ENCODE results near the gene DSTN.

Gene DSTN

DNA sequence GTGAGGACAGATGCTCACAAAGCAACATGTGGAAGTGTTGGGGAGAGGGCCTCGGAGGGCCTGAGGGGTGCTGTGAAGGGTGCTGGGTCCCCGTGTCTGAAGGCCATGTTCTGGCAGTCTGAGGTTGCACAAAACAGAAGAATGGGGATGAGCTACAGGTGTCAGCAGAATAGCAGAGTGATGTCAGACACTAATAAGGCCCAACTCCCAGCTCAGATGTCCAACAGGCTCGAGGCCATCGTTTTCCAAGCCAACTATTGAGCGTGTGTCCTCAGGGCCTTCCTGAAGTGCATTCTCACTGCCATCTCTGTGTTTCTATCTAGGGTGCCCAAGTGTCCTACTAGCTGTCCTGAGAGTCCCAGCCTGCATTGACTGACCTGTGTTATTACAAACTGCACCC lies 46.5 kb upstream of the DSTN start:
- Histone ChIP-seq H3K79me2 (ENCODE audit: insufficient read depth, low read length) (no peaks in the 10 kb centered on the region), H3K27me3 (ENCODE audit: insufficient read depth, low read length, poor library complexity, severe bottlenecking) (no peaks in the 10 kb centered on the region), H4K20me1 (ENCODE audit: insufficient read depth, low read length, poor library complexity, severe bottlenecking) (no peaks in the 10 kb centered on the region), H3K4me2 (ENCODE audit: low read depth, low read length, poor library complexity, severe bottlenecking) (no peak overlapping the region), H3F3A (ENCODE audit: low read depth) (no peaks in the 10 kb centered on the region), H3K9ac (ENCODE audit: low read depth, low read length, poor library complexity, severe bottlenecking) (no peak overlapping the region), H3K36me3 (ENCODE audit: insufficient read depth, low read length) (no peaks in the 10 kb centered on the region), H3K9me2 (replicated peaks; ENCODE audit: low read depth, low read length) (no peaks in the 10 kb centered on the region), H3K4me3 (ENCODE audit: low read length, poor library complexity, severe bottlenecking) (no peak overlapping the region), H3K9me3 (ENCODE audit: insufficient read depth, low read depth, low read length) (no peaks in the 10 kb centered on the region), H2AFZ (ENCODE audit: low read length) (no peak overlapping the region), H3K4me1 (ENCODE audit: insufficient read depth, low read length, poor library complexity, severe bottlenecking) (peaks cover 5% of the 10 kb centered on the region)
- TF ChIP-seq EZH2phosphoT487 (IDR thresholded peaks at IDR 0.05; ENCODE audit: borderline replicate concordance), result no peak

GRCh38 chr20:17524560-17524959 lies 45.3 kb upstream of the DSTN start:
- Histone ChIP-seq H2AFZ (ENCODE audit: low read length) (no peak overlapping the region), H3K9me3 (ENCODE audit: insufficient read depth, low read depth, low read length) (no peaks in the 10 kb centered on the region), H3F3A (ENCODE audit: low read depth) (no peaks in the 10 kb centered on the region), H3K36me3 (ENCODE audit: insufficient read depth, low read length) (no peaks in the 10 kb centered on the region), H3K4me1 (ENCODE audit: insufficient read depth, low read length, poor library complexity, severe bottlenecking) (peaks cover 5% of the 10 kb centered on the region), H4K20me1 (ENCODE audit: insufficient read depth, low read length, poor library complexity, severe bottlenecking) (no peaks in the 10 kb centered on the region), H3K27me3 (ENCODE audit: insufficient read depth, low read length, poor library complexity, severe bottlenecking) (no peaks in the 10 kb centered on the region), H3K4me3 (ENCODE audit: low read length, poor library complexity, severe bottlenecking) (no peak overlapping the region), H3K4me2 (ENCODE audit: low read depth, low read length, poor library complexity, severe bottlenecking) (no peak overlapping the region), H3K79me2 (ENCODE audit: insufficient read depth, low read length) (no peaks in the 10 kb centered on the region), H3K9me2 (replicated peaks; ENCODE audit: low read depth, low read length) (no peaks in the 10 kb centered on the region), H3K9ac (ENCODE audit: low read depth, low read length, poor library complexity, severe bottlenecking) (no peak overlapping the region)
- no peak for TF ChIP-seq EZH2phosphoT487 (IDR thresholded peaks at IDR 0.05; ENCODE audit: borderline replicate concordance)
- TF ChIP-seq, protein P1, sequence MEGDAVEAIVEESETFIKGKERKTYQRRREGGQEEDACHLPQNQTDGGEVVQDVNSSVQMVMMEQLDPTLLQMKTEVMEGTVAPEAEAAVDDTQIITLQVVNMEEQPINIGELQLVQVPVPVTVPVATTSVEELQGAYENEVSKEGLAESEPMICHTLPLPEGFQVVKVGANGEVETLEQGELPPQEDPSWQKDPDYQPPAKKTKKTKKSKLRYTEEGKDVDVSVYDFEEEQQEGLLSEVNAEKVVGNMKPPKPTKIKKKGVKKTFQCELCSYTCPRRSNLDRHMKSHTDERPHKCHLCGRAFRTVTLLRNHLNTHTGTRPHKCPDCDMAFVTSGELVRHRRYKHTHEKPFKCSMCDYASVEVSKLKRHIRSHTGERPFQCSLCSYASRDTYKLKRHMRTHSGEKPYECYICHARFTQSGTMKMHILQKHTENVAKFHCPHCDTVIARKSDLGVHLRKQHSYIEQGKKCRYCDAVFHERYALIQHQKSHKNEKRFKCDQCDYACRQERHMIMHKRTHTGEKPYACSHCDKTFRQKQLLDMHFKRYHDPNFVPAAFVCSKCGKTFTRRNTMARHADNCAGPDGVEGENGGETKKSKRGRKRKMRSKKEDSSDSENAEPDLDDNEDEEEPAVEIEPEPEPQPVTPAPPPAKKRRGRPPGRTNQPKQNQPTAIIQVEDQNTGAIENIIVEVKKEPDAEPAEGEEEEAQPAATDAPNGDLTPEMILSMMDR (conservative IDR thresholded peaks at IDR 0.05; ENCODE audit: low read length), result no peak

GRCh38 chr20:17525132-17525531 lies 44.7 kb upstream of the DSTN start:
- H3K4me2 ChIP-seq (ENCODE audit: low read depth, low read length, poor library complexity, severe bottlenecking), result no peak overlapping the region
- no peak overlapping the region for H2AFZ ChIP-seq (ENCODE audit: low read length)
- TF ChIP-seq, protein P1 (conservative IDR thresholded peaks at IDR 0.05; ENCODE audit: low read length), result no peak
- no peak for TF ChIP-seq EZH2phosphoT487 (IDR thresholded peaks at IDR 0.05; ENCODE audit: borderline replicate concordance)
- H3K27me3 ChIP-seq (ENCODE audit: insufficient read depth, low read length, poor library complexity, severe bottlenecking), result no peaks in the 10 kb centered on the region
- no peaks in the 10 kb centered on the region for H3F3A ChIP-seq (ENCODE audit: low read depth)
- H3K36me3 ChIP-seq (ENCODE audit: insufficient read depth, low read length), result no peaks in the 10 kb centered on the region
- no peak overlapping the region for H3K4me3 ChIP-seq (ENCODE audit: low read length, poor library complexity, severe bottlenecking)
- H4K20me1 ChIP-seq (ENCODE audit: insufficient read depth, low read length, poor library complexity, severe bottlenecking), result no peaks in the 10 kb centered on the region
- no peaks in the 10 kb centered on the region for H3K9me2 ChIP-seq (replicated peaks; ENCODE audit: low read depth, low read length)
- no peaks in the 10 kb centered on the region for H3K79me2 ChIP-seq (ENCODE audit: insufficient read depth, low read length)
- no peaks in the 10 kb centered on the region for H3K9me3 ChIP-seq (ENCODE audit: insufficient read depth, low read depth, low read length)
- peaks cover 5% of the 10 kb centered on the region for H3K4me1 ChIP-seq (ENCODE audit: insufficient read depth, low read length, poor library complexity, severe bottlenecking)
- H3K9ac ChIP-seq (ENCODE audit: low read depth, low read length, poor library complexity, severe bottlenecking), result no peak overlapping the region

DNA sequence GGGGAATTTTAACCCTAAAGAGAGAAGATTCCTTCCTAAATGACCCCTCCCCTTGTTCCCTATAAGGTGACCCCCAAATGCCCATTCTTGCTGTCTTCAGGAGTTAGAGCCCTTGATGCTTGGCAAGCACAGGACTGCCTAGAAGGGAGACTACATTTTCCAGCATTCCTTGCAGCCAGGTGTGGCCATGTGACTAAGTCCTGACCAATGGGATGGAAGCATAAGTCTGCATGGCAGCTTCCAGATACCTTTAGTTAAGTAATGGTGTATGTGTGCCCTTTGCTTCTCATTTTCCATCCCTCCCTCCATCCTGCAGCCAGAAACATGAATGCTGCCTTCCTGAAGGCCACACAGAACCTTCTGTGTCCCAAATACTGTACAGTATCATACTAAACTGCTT lies 44.2 kb upstream of the DSTN start:
- no peaks in the 10 kb centered on the region for H3K79me2 ChIP-seq (ENCODE audit: insufficient read depth, low read length)
- H3F3A ChIP-seq (ENCODE audit: low read depth), result no peaks in the 10 kb centered on the region
- no peaks in the 10 kb centered on the region for H3K36me3 ChIP-seq (ENCODE audit: insufficient read depth, low read length)
- H3K4me1 ChIP-seq (ENCODE audit: insufficient read depth, low read length, poor library complexity, severe bottlenecking), result peaks cover 5% of the 10 kb centered on the region
- H3K9me2 ChIP-seq (replicated peaks; ENCODE audit: low read depth, low read length), result no peaks in the 10 kb centered on the region
- H3K9me3 ChIP-seq (ENCODE audit: insufficient read depth, low read depth, low read length), result no peaks in the 10 kb centered on the region
- H2AFZ ChIP-seq (ENCODE audit: low read length), result peak overlapping the region; percentile 73; the same call in 1 of the 2 replicates
- no peak overlapping the region for H3K4me3 ChIP-seq (ENCODE audit: low read length, poor library complexity, severe bottlenecking)
- no peak overlapping the region for H3K9ac ChIP-seq (ENCODE audit: low read depth, low read length, poor library complexity, severe bottlenecking)
- no peaks in the 10 kb centered on the region for H3K27me3 ChIP-seq (ENCODE audit: insufficient read depth, low read length, poor library complexity, severe bottlenecking)
- H4K20me1 ChIP-seq (ENCODE audit: insufficient read depth, low read length, poor library complexity, severe bottlenecking), result no peaks in the 10 kb centered on the region
- no peak overlapping the region for H3K4me2 ChIP-seq (ENCODE audit: low read depth, low read length, poor library complexity, severe bottlenecking)
- TF ChIP-seq EZH2phosphoT487 (IDR thresholded peaks at IDR 0.05; ENCODE audit: borderline replicate concordance), result no peak
- TF ChIP-seq, protein P1 (conservative IDR thresholded peaks at IDR 0.05; ENCODE audit: low read length), result no peak

Data from Loucy (cell line).